T-helper 2 cell treated with Interferon-gamma antibody and Interleukin-4, amounts not matched to agents 5 μg/mL and 100 μg/mL, for 36 hours (primary cell): ENCODE measurements around the gene CELA3B.
"Not testable (repeated sequence)": the region's sequence is repeated elsewhere in the genome, so short reads cannot be mapped to it uniquely, and the experiment has no call there.

Experiments
- DNase-seq: peaks from one replicate; pipeline ENCODE4 v3.0.0; 2021; ENCODE audit warnings: low spot score
- H3K27ac Mint-ChIP-seq: one replicate; pipeline ENCODE4 v1.8.0; 2021; ENCODE audit warnings: mild to moderate bottlenecking, mixed read lengths
- H3K27me3 Mint-ChIP-seq: one replicate; pipeline ENCODE4 v1.8.0; 2021; ENCODE audit warnings: low read depth, mixed read lengths
- H3K36me3 Mint-ChIP-seq: one replicate; pipeline ENCODE4 v1.8.0; 2021; ENCODE audit warnings: low read depth, mixed read lengths
- H3K4me1 Mint-ChIP-seq: one replicate; pipeline ENCODE4 v1.8.0; 2021; ENCODE audit warnings: low read depth, mixed read lengths
- H3K4me3 Mint-ChIP-seq: one replicate; pipeline ENCODE4 v1.8.0; 2022; ENCODE audit warnings: mild to moderate bottlenecking, moderate library complexity, mixed read lengths
- H3K9me3 Mint-ChIP-seq: one replicate; pipeline ENCODE4 v1.8.0; 2021; ENCODE audit warnings: mixed read lengths

Gene CELA3B

GRCh38 chr1:21976703-21977239 is at the start of gene CELA3B:
Gene CELA3B, plus strand, starts transcription at chr1:21977022. Its CDS starts 18 bp downstream, at chr1:21977040.
- not testable (repeated sequence) for H3K4me1 Mint-ChIP-seq, DNase-seq, H3K36me3 Mint-ChIP-seq, H3K27ac Mint-ChIP-seq, H3K9me3 Mint-ChIP-seq, H3K4me3 Mint-ChIP-seq, H3K27me3 Mint-ChIP-seq

- DNase-seq: no peak
- H3K36me3 Mint-ChIP-seq: no peaks in the 10 kb centered on the region
- no peak overlapping the region for H3K27ac Mint-ChIP-seq
- no peaks in the 10 kb centered on the region for H3K4me1 Mint-ChIP-seq
- no peak overlapping the region for H3K4me3 Mint-ChIP-seq
- H3K9me3 Mint-ChIP-seq: no peaks in the 10 kb centered on the region
- H3K27me3 Mint-ChIP-seq: no peaks in the 10 kb centered on the region
These were observed 49.1 kb upstream of the CELA3B start for GRCh38 chr1:21927533-21928237.

DNA sequence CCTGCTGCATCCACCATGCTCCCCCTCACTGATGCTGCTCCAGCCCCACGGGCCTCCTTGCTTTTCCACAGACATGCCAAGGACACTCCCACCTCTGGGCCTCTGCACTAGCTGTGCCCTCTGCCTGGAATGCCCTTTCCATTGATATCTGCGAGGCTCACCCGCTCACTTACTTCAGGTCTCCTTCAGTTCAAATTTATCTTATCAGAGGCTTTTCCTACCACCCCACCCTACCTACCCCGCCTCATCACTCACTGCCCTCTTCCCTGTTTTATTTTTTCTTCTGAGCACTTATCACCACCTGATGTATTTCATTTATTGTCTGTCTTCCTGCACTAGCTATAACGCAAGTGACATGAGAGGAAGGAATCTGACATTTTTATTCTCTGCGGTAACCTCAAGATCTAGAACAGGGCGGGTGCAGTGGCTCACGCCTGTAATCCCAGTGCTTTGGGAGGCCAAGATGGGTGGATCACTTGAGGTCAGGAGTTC is 46.7 kb upstream of the CELA3B start:
- no peaks in the 10 kb centered on the region for H3K27me3 Mint-ChIP-seq

DNA sequence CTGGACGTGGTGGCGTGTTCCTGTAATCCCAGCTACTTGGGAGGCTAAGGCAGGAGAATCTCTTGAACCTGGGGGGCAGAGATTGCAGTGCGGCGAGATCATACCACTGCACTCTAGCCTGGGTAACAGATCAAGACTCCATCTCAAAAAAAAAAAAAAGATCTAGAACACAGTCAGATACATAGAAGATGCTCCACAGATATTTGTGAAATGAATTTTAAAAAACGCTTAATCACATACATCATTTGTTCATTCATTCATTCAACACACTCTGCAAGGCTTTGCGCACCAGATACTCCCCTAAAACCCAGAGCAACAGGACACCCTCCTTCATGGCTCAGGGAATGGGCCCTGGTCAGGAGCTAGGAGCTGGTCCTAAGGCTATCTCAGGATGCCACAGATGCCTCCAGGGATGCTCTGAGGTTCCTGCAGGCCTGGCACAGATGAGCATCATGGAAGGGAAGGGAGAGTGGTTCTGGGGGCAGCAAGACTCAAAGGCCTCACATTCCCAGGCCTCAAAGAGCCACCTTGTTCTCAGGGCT is 46.1 kb upstream of the CELA3B start:
- Mint-ChIP-seq H3K27me3 (peaks cover 4% of the 10 kb centered on the region), H3K9me3 (no peaks in the 10 kb centered on the region), H3K36me3 (no peaks in the 10 kb centered on the region), H3K27ac (no peak overlapping the region), H3K4me3 (no peak overlapping the region), H3K4me1 (peaks cover 3% of the 10 kb centered on the region)
- no peak for DNase-seq

More for the DNA sequence above, 46.7 kb upstream of the CELA3B start:
- H3K9me3 Mint-ChIP-seq: no peaks in the 10 kb centered on the region
- H3K4me1 Mint-ChIP-seq: peaks cover 3% of the 10 kb centered on the region
- H3K4me3 Mint-ChIP-seq: no peak overlapping the region
- no peaks in the 10 kb centered on the region for H3K36me3 Mint-ChIP-seq
- DNase-seq: no peak
- no peak overlapping the region for H3K27ac Mint-ChIP-seq

- Mint-ChIP-seq H3K27ac (no peak overlapping the region), H3K27me3 (peaks cover 10% of the 10 kb centered on the region), H3K36me3 (no peaks in the 10 kb centered on the region), H3K4me1 (peaks cover 3% of the 10 kb centered on the region), H3K4me3 (no peak overlapping the region), H3K9me3 (no peaks in the 10 kb centered on the region)
- no peak for DNase-seq
These were observed 45.4 kb upstream of the CELA3B start for GRCh38 chr1:21931171-21932093.

DNA sequence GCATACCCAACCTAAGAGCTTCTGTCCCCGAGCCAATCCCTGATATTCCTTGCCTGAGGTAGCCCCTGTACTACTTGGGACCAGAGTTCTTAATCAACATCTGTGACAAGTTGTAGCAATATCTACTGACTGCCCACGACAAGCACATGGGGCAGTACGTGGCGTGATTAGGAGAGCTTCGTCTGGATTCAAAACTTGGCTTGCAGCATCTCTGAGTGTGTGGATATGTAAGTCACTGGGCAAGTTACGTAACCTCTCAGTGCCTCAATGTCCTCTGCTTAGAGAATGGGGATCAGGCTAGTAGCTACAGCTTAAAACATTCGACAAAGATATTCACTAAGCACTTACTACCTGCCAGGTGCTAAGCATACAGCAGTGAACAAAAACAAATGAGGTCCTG is 44.7 kb upstream of the CELA3B start:
- H3K4me1 Mint-ChIP-seq: peaks cover 3% of the 10 kb centered on the region
- no peak overlapping the region for H3K27ac Mint-ChIP-seq
- H3K9me3 Mint-ChIP-seq: no peaks in the 10 kb centered on the region
- peaks cover 12% of the 10 kb centered on the region for H3K27me3 Mint-ChIP-seq
- no peak overlapping the region for H3K4me3 Mint-ChIP-seq
- H3K36me3 Mint-ChIP-seq: no peaks in the 10 kb centered on the region
- DNase-seq: no peak

- H3K4me1 Mint-ChIP-seq: peaks cover 7% of the 10 kb centered on the region
- DNase-seq: no peak
- H3K4me3 Mint-ChIP-seq: no peak overlapping the region
- H3K27me3 Mint-ChIP-seq: peaks cover 21% of the 10 kb centered on the region
- H3K27ac Mint-ChIP-seq: no peak overlapping the region
- H3K36me3 Mint-ChIP-seq: no peaks in the 10 kb centered on the region
- no peaks in the 10 kb centered on the region for H3K9me3 Mint-ChIP-seq
These were observed 43.2 kb upstream of the CELA3B start for GRCh38 chr1:21933397-21934248.

- Mint-ChIP-seq H3K4me3 (peak overlapping the region; percentile 8), H3K4me1 (peaks cover 7% of the 10 kb centered on the region), H3K36me3 (no peaks in the 10 kb centered on the region), H3K27ac (no peak overlapping the region), H3K27me3 (peaks cover 35% of the 10 kb centered on the region), H3K9me3 (no peaks in the 10 kb centered on the region)
- DNase-seq: no peak
These were observed 41.4 kb upstream of the CELA3B start for GRCh38 chr1:21935393-21935804.

DNA sequence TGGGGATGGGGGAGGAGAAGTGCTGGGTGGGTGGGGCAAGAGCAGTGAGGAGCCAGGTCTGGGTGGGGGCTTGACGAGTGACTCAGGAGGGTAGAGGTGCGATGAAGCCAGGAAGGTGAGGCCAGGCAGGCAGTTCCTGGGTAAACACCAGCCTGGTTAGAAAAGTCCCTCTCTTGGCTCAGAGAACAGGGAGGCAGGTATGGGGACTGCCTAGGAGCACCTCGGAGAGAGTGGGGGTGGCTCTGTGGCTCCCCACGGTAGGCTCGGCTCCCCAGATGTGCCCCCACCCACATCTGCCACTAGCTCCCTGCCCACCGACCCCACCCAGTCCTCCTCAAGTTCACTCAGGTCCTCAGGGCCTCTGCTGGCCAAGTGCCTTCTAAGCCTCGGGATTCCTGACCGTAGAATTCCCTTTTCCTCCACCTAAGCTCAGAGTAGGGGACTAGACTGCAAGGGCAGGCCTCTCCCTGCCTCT is 40.9 kb upstream of the CELA3B start:
- Mint-ChIP-seq H3K4me1 (peaks cover 7% of the 10 kb centered on the region), H3K36me3 (no peaks in the 10 kb centered on the region), H3K9me3 (no peaks in the 10 kb centered on the region), H3K4me3 (peak overlapping the region; percentile 8), H3K27ac (no peak overlapping the region), H3K27me3 (peaks cover 36% of the 10 kb centered on the region)
- no peak for DNase-seq

GRCh38 chr1:21936366-21937031 is 40.3 kb upstream of the CELA3B start:
- DNase-seq: no peak
- Mint-ChIP-seq H3K9me3 (no peaks in the 10 kb centered on the region), H3K4me1 (peaks cover 7% of the 10 kb centered on the region), H3K36me3 (no peaks in the 10 kb centered on the region), H3K27ac (no peak overlapping the region), H3K27me3 (peaks cover 36% of the 10 kb centered on the region), H3K4me3 (peak overlapping the region; percentile 55)

GRCh38 chr1:21937034-21937371 is 39.8 kb upstream of the CELA3B start, which contains the start of gene HSPG2:
Gene HSPG2, minus strand, starts transcription at chr1:21937310. Its CDS starts 93 bp downstream, at chr1:21937217.
- peak within 1 kb of the TSS; percentile 34 for H3K27ac Mint-ChIP-seq
- peaks cover 36% of the 10 kb centered on the region for H3K27me3 Mint-ChIP-seq
- peaks cover 7% of the 10 kb centered on the region for H3K4me1 Mint-ChIP-seq
- DNase-seq: no peak
- no peaks in the 10 kb centered on the region for H3K36me3 Mint-ChIP-seq
- H3K4me3 Mint-ChIP-seq: peak within 1 kb of the TSS; percentile 81
- H3K9me3 Mint-ChIP-seq: no peaks in the 10 kb centered on the region

DNA sequence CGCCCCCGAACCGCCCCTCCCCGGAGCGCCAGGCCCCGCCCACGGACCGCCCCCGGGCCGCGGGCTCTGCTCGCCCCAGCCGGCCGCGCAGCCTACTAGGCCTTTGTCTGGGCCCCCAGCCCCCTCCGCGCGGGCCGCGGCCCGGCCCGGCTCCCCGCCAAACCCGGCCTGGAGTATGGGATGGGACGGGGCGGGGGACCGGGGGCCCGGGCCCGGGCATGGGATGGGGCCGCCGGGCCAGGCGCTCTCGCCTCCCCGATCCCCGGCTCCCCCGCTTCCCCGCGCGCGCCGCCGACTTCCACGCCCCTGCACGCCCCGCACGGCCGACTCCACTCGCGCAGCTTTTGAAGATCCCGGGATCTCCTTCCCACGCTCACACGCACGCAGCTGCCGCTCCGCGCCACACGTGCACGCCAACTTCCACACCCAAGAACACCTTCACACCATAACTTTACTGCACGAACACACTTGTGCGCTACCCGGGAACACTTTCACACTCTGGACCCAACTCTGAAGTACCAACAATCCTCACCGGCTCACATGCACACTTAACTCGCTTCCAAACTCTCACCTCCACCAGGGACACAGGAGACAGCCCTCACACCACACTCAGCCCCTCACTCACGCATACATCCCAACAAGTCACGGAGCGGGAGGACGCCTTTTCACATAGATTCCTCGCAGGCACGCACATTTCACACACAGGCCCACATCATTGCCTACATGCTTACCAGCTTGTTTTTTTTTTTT is 39.3 kb upstream of the CELA3B start:
- H3K9me3 Mint-ChIP-seq: no peaks in the 10 kb centered on the region
- DNase-seq: peak; percentile 66
- H3K27ac Mint-ChIP-seq: peak overlapping the region; percentile 34
- peaks cover 36% of the 10 kb centered on the region for H3K27me3 Mint-ChIP-seq
- H3K36me3 Mint-ChIP-seq: no peaks in the 10 kb centered on the region
- H3K4me3 Mint-ChIP-seq: peak overlapping the region; percentile 81
- H3K4me1 Mint-ChIP-seq: peaks cover 7% of the 10 kb centered on the region
